SK-MEL-5 (cell line): ENCODE results near the gene COL2A1. TPM values are rescaled to one million over a fixed set of nuclear protein-coding genes. Genes with fewer than 3 reads are reported as not detected.

Experiments used
- DNase-seq: peaks from one replicate; pipeline ENCODE4 v3.0.0-alpha.2; 2016; ENCODE audit warnings: low read depth, low spot score
- in situ Hi-C: cut with HindIII; loops from 2 replicates; pipeline ENCODE4 v1.10.0; 2016; ENCODE audit warnings: low sequenced_read_pairs, high pct_unique_total_duplicates, low pct_unique_long_range_greater_than_20kb
- total RNA-seq: library from RNA; depleted of rRNA; stranded (reverse); fragments of >200 nt; shearing (Covaris generic); gene quantifications from 2 replicates; pipeline ENCODE4 v1.2.3, GENCODE V29; 2014

The COL2A1 gene
- total RNA-seq, 1 experiment from 2014 or later: 0.03 TPM

DNA sequence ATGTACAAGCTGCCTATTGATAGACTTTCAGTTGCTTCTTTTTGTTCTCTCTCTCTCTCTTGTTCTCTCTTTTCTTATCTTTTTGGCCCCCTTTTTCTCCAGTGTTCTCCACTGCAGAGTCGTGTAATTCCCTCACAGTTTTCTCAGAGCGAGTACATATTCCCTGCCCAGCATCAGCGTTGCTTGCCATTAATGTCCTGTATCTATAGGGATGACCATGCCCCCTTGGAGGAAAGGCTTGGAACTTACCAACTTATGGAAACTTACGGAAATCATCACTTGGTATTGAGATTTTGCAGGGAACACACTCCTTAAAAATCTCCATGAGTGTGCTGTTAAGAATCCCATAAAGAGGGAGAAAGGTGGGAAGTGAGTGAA is 14.3 kb upstream of the COL2A1 start:
- in situ Hi-C loops: no loop called here
- no peak for DNase-seq

DNA sequence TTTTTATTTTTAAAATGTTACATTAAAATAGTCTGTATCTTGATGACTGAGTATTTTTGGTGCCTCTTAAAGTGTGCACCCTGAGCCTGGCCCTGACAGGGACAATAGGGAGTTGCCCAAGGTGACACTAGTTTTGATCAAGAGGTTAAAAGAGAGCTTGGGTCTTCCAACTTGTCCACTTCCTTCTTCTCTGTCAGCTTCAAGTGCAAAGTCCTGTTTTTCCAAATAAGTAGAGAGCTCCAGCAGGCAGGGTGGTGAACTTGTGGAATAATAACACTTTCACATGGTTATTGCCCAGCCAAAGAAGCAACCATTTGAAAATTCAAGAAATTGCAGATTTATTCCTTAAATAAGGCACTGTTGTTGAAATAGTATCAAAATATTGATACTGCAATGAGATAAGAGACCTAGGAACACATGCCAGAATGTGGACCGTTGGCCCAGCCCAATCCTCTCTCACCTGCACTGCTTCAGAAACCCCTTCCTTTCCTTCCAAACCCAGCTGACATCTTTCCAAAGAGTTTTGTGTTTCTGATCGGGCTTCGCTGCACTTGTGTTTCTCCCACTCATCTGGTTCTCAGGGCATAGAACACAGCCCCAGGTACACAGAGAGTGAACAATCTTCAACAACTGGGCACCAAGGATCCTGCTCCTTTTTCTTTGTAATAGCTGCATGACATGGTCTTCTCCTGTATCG is 13.8 kb upstream of the COL2A1 start:
- in situ Hi-C loops: no loop called here
- DNase-seq: no peak

DNA sequence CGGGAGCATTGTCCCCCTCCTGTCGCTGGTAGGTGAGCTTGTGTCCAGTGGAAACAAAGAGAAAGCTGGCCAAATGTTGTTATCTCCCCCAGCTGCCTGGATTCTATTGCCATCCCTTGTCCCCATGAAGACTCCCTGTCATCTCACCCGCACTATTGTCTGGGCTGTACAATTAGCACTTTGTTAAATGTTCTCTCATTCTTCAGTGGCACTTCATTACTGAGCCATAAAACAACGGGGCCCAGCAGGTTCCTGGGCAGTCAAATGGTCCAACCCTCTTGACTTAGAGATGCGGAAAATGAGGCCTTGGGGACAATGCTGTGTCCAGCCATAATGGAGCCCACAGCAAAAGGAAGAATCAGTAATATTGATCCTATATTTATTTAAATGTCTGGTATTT is 13.2 kb upstream of the COL2A1 start:
- no peak for DNase-seq
- in situ Hi-C loops: no loop called here

DNA sequence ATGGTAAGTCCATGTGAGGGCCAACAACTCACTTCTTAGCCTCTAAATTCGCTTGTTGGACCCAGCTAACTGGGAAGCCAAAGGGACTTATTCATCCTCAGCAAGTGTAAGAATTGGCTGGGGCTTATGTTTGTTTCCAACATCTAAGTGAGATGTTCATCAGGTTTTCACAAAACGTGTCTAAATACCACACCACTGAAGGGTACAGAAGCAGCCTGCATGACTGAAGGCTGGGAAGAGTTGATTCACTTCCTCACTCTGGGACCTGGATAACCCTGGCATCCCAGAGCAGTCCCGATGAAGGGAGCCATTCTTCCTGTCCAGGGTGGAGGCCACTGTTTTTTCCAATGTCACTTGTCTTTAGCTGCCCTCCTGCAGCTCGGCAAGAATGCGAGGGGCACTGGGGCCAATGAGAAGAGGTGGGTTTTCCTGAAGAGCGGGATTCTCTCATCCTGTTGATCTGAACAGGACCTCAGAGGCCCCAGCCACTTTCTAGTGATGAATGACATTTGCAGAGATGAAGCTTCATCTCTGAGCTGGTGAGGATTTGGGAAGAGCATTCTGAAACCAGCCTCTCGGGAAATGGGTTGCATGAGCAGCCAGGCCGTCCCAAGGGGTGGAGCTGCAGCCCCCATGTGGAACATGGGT is 12.2 kb upstream of the COL2A1 start:
- DNase-seq: no peak
- in situ Hi-C loops: no loop called here

DNA sequence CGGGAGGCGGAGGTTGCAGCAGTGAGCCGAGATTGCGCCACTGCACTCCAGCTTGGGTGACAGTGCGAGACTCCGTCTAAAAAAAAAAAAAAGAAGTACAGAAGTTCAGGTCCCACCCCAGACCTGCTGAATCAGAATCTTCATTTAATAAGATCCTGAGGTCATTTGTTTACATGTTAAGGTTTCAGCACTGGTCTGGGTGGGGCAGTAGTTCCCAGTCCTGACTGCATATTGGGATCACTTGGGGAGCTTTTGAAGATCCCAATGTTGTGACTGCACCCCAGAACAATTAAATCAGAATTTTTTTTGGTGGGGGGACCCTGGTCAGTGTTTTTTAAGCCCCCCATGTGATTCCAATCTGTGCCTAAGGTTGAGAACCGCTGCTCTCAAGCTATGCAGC is 11.7 kb upstream of the COL2A1 start:
- in situ Hi-C loops: no loop called here
- no peak for DNase-seq

DNA sequence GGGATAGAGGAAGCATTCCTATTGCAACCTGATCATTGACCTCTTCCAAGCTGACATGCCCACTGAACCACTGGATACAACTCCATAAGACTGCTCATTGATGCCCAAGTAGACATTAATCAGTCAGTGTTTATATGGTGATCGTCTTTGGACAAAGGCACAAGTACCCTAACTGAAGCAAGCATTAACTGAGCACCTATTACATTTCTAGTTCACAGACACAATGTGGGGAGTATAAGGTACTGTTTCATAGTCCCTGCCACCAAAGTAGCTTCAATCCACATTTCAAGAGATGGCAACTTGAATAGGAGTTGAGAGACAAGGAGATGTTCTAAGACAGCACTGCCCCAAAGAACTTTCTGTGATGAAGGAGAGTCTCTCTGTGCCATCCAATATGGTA is 10.9 kb upstream of the COL2A1 start:
- in situ Hi-C loops: no loop called here

DNA sequence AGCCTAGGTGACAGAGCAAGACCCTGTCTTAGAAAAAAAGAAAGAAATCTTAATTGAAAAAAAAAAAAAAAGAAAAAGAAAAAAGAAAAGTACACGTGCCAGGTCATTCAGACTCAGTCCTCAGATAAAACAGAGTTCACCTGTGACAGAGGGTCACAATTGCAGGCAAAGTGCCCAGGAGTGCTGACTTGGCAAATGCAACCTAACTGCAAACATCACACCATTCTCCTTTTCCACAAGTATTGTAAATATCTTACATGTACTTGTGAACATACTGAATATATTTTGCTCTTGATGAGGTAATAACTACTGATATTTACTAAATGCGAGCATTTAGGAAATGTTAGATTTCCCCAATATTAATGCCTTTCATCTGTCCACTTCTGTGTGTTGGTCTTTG is 9.0 kb upstream of the COL2A1 start:
- in situ Hi-C loops: no loop called here
- no peak for DNase-seq

More for the DNA sequence above, 10.9 kb upstream of the COL2A1 start:
- DNase-seq: no peak

DNA sequence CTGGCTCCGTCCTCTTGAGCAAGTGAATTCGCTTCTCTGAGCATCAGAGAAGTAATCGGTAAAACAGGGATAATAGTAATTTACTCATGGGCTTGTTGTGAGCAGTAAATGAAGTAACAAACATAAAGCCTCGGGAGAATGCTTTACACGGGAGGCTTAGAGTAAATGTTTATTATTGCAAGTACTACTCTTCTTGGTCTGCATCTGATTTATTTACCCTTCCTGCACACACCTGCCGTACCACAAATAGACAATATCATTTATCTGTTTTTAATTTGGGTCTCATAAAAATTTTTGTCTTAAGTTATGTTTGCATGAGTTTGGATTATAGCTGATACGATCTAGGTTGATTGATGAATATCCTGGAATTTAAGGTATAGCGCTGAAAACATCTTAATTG is 7.8 kb upstream of the COL2A1 start:
- in situ Hi-C loops: no loop called here

DNA sequence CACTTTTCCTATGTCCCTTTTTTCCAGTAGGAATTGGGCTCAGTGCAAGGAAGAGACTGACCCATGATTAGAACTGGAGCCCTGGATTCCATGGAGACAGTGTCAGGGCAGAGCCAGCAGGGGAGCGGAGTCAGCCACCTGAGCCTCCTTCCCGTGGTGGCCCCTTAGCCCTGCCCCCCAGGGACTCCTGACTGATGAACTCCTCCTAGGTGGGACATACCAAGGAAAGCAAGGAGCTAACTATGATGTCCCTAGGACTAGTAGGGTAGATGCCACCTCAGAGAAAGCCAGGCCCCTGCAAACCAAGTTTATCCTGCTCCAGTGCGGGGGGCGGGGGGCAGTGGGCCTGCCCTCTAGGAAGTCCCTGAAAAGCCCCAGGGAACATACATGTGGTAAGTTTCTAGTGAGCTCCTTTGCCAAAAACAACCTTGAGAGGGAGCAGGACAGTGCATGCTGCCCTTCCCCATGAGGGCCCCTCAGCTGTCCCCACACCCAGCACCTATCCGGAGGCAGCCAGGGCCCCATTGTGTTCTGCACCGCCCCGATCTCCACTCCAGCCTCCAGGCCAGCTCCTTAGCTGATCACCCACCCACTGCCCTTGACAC is 6.2 kb upstream of the COL2A1 start:
- DNase-seq: no peak
- in situ Hi-C loops: no loop called here

More for the DNA sequence above, 7.8 kb upstream of the COL2A1 start:
- no peak for DNase-seq

DNA sequence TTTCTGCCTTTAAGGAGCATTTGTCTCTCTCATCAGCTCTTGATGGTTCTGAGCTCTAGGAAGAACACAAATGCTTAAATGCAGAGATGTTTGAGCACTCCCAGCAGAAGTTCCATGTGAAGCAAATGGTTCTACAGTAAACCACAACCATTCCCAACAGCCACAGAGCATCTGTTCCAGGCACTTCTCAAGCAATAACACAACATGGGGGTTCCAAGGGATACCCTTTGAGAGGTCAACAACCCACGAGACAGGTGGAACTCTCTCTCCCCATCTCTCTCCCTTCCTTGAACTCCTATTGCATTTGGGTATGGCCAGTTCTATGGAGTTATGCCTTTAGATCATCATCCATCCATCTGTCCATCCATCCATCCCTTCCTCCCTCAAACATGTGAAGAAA is 5.2 kb upstream of the COL2A1 start:
- no peak for DNase-seq
- in situ Hi-C loops: no loop called here

DNA sequence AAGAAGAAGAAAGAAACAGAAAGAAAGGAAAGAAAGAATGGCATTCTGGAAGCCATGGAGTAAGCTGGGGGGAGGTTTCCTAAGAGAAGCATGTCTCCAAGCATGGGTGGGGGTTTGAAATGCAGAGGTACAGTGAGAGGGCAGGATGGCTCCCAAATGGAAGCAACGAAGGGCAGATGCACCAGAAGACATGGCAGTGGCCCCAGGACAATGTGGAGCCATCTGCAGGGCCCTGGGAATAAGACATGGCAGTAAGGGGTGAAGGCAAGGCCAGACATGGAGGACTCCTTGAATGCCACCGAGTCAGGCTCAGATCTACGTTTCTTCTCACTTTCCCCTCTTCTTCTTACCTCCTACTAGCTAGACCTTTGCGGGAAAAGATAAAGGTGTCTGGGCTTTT is 4.7 kb upstream of the COL2A1 start:
- DNase-seq: no peak
- in situ Hi-C loops: no loop called here

DNA sequence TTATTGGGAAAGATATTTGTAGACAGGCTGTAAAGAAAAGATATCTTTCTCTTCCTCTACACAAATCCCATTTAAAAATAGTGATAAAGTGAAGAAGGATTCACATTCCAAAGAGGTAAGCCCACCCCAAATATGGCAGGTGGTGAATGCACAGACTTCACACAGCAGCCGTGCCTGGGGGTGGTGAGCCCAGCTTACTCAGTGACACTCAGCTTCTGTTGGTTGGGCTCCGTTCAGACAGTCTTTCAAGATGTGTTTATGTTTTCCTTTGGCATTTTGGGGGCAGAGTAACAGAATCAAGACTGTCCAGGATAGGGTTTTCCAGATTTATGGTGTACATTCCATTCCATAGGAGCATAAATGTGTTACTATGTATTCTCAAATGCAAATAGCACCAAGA is 4.1 kb upstream of the COL2A1 start:
- in situ Hi-C loops: no loop called here
- DNase-seq: no peak

DNA sequence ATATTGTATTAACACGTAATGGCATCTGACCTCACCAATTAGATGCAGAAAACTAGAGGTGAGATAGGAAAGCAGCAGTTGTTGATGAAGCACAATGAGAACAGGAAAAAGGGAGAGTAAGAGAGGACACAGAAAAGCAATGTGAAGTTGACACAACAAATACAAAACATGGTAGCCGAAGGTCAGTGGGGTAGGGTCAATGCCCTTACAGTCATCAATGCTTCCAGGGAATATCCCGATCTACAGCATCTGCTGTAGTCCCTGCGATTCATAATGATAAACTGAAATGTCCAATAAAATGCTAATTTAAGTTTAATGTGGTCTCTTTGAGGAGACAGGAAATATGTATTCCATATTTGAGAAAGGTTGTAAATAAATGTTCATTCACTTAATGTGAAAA is 2.9 kb upstream of the COL2A1 start:
- in situ Hi-C loops: no loop called here
- no peak for DNase-seq

DNA sequence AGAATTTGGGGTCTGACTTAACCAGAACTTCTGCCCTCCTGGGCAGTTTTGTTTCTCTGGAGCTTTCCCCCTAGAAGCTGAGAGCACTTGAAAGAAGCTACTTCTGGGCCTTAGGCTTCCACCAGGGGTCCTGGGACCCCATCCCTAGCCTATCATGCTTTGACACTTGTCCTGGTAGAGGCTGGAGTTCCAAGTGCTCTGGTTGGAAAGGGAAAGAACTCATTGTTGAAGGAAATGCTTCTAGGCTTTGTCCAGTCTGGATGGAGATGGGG is 1.4 kb upstream of the COL2A1 start:
- in situ Hi-C loops: no loop called here
- DNase-seq: no peak

DNA sequence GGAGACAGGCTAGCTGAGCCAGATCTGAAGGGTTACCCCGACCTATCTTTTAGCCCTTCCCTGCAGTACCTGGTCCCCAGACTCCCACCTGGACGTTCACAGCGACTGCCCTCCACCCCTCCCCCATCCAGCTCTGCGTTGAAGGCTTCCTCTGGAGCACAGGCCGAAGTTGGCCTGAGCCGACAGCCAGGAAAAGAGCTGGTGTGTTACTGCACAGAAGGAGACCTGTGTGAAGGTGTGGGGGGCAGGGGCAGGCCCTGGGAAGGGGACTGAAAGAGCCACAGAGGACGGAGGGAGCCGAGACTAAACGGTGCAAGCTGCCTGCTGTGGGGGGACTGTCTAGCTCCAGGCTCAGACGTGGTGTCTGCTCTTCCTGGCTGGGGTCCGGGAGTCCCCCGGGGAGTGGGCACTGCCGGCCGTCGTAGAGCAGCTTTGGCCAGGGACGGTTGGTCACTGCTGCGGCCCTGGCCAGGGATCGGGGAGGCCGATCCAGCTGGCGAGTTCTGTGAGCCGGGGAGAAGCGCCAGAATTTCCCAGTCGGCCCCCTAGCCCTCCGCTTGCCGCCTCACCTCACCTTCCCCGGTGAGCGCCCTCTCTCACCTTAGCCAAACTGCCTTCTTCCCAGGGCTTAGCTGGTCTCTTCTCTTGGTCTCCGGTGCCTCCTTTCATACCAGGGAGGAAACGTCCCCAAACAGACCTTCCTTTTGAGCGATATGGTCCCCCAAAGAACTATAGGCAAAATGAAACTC is 899 bp upstream of the COL2A1 start:
- in situ Hi-C loops: no loop called here
- no peak for DNase-seq

DNA sequence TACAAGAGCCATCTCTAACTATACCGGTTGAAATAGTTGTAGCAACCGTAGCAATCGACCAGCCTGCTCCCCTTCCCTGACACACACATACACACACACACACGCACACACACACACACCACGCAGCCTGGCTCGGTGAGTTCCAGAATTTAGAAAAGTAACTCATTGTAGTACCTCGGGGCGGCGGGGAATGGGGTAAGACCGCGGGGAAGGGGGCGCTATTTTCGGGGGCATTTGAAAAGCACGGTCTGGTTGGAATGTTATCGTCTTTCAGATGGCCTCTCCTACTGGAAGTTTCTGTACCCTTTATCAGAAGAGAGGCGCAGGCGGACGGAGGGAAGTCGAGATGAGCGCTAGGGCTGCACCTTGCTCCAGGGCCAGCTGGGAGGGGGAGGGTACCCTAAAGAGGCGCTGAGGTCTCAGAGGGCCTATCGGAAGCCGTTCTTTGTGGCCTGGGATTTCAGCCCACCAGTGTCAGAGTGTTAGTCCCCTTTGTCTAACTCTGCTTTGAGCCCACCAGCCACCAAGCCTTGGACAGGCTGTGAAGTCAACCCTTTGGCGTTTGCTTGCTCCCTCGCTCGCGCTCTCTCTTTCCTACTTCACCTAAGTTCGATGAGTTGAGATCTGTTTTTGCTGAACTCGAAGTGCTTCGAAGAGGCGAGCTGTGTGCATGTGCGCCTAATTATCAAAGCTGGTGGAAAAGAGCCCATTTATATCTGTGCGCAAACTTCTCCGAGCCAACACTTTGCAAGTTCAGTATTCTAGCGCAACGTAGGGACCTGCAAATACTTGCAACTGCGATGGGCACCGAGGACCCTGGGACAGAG is 837 bp downstream of the COL2A1 start:
- in situ Hi-C loops: no loop called here
- no peak for DNase-seq

DNA sequence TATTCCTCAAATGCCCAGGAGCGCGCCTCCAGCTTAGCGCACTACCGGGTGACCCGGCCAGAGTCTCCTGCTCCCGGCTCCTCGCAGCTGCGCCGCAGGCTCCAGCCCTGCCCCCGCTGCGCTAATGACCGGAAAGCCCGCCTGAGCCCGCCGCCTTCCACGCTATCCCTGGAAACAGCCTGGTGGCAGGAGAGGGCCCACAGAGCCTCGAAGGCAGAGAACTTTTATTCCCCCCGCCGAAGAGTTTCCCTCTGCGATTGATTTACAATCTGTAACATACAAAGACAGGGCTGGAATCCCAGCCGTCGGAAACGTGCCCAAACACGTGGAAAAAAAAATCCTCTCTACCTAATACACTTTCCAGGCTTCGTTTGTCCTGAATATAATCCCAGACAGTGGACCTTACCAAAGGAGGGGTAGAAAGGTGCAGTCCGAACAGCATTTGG is 1.5 kb downstream of the COL2A1 start:
- in situ Hi-C loops: no loop called here
- DNase-seq: no peak

DNA sequence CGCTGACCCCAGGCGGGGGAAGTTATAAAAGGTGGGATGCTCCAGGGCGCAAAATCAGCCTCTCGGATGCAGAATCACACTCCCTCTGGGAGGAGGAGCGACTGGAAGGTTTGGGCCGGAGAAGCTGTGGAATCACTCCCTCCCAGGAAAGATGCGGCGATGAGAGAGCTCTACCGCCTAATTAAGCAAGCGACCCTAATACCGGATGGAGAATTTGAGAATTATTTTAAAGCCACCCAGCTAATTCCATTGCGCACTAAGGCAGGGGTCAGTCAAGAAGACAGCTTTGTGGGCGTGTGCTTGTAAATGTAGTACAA is 1.9 kb downstream of the COL2A1 start:
- in situ Hi-C loops: no loop called here
- DNase-seq: no peak
